HEK293T (cell line): ENCODE data around the gene CCNY.

ENCODE experiments used
- CTCF ChIA-PET: fragments of 350-600 bp; formaldehyde crosslinking; extraction: SDS; loops from one replicate; lab custom pipeline; 2021; ENCODE audit warnings: antibody characterized with exemption, inconsistent platforms; lab: Yijun Ruan, JAX
- POLR2A ChIA-PET: fragments of 350-600 bp; formaldehyde crosslinking; extraction: SDS; loops from one replicate; lab custom pipeline; 2020; ENCODE audit warnings: antibody characterized with exemption, inconsistent platforms; lab: Yijun Ruan, JAX
- DNase-seq: peaks from one replicate; pipeline ENCODE4 v3.0.0; 2012; ENCODE audit warnings: mixed read lengths; ENCODE audit errors: extremely low spot score
- ARNT ChIP-seq: fragments of 450-650 bp; IDR thresholded peaks from 2 replicates; pipeline ENCODE4 v1.6.1; 2017; ENCODE audit warnings: mild to moderate bottlenecking
- BHLHE40 ChIP-seq: fragments of 450-650 bp; IDR thresholded peaks from 2 replicates; pipeline ENCODE4 v1.6.1; 2016; ENCODE audit warnings: mild to moderate bottlenecking, moderate library complexity, borderline replicate concordance
- CTBP1 ChIP-seq: fragments of 450-650 bp; IDR thresholded peaks from 2 replicates; pipeline ENCODE4 v1.6.1; 2016; ENCODE audit warnings: borderline replicate concordance
- ELF4 ChIP-seq: fragments of 450-650 bp; IDR thresholded peaks from 2 replicates; pipeline ENCODE4 v1.6.1; 2017; ENCODE audit warnings: antibody characterized with exemption
- FOXA1 ChIP-seq: fragments of 450-650 bp; IDR thresholded peaks from 2 replicates; pipeline ENCODE4 v1.6.1; 2016; ENCODE audit warnings: mild to moderate bottlenecking
- FOXK2 ChIP-seq: fragments of 450-650 bp; IDR thresholded peaks from 2 replicates; pipeline ENCODE4 v1.6.1; 2016; ENCODE audit warnings: mild to moderate bottlenecking
- FOXM1 ChIP-seq: fragments of 450-650 bp; IDR thresholded peaks from 2 replicates; pipeline ENCODE4 v1.6.1; 2017; ENCODE audit warnings: mild to moderate bottlenecking, borderline replicate concordance
- HDGF ChIP-seq: fragments of 450-650 bp; IDR thresholded peaks from 2 replicates; pipeline ENCODE4 v1.6.1; 2017; ENCODE audit warnings: antibody characterized with exemption, borderline replicate concordance
- L3MBTL2 ChIP-seq: fragments of 450-650 bp; conservative IDR thresholded peaks from 2 replicates; pipeline ENCODE4 v1.6.1; 2016; ENCODE audit warnings: mild to moderate bottlenecking
- LEF1 ChIP-seq: fragments of 450-650 bp; IDR thresholded peaks from 2 replicates; pipeline ENCODE4 v1.6.1; 2017; ENCODE audit warnings: mild to moderate bottlenecking, borderline replicate concordance
- NFRKB ChIP-seq: fragments of 450-650 bp; IDR thresholded peaks from 2 replicates; pipeline ENCODE4 v1.6.1; 2016; ENCODE audit warnings: mild to moderate bottlenecking, moderate library complexity
- SP1 ChIP-seq: fragments of 450-650 bp; IDR thresholded peaks from 2 replicates; pipeline ENCODE4 v1.6.1; 2017
- SUZ12 ChIP-seq: fragments of 450-650 bp; IDR thresholded peaks from 2 replicates; pipeline ENCODE4 v1.6.1; 2016; ENCODE audit warnings: mild to moderate bottlenecking
- TARDBP ChIP-seq: fragments of 450-650 bp; IDR thresholded peaks from 2 replicates; pipeline ENCODE4 v1.6.1; 2016
- ZNF384 ChIP-seq: fragments of 450-650 bp; IDR thresholded peaks from 2 replicates; pipeline ENCODE4 v1.6.1; 2016
- TF ChIP-seq, protein P1 (sequence below): fragments of 450-650 bp; IDR thresholded peaks from 2 replicates; pipeline ENCODE4 v1.6.1; 2016

The CCNY gene

GRCh38 chr10:35577926-35578617, 241.8 kb downstream of the CCNY start:
- DNase-seq, result no peak
- no peak for TF ChIP-seq ELF4
- TF ChIP-seq SP1, result no peak
- TF ChIP-seq L3MBTL2, result no peak
- no peak for TF ChIP-seq FOXK2
- TF ChIP-seq, protein P1, sequence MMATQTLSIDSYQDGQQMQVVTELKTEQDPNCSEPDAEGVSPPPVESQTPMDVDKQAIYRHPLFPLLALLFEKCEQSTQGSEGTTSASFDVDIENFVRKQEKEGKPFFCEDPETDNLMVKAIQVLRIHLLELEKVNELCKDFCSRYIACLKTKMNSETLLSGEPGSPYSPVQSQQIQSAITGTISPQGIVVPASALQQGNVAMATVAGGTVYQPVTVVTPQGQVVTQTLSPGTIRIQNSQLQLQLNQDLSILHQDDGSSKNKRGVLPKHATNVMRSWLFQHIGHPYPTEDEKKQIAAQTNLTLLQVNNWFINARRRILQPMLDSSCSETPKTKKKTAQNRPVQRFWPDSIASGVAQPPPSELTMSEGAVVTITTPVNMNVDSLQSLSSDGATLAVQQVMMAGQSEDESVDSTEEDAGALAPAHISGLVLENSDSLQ, result no peak
- TF ChIP-seq SUZ12, result no peak
- no peak for TF ChIP-seq CTBP1
- TF ChIP-seq ZNF384, result no peak
- no peak for TF ChIP-seq FOXA1
- TF ChIP-seq ARNT, result no peak
- TF ChIP-seq BHLHE40, result no peak
- TF ChIP-seq FOXM1, result no peak
- TF ChIP-seq TARDBP, result no peak
- no peak for TF ChIP-seq LEF1
- no peak for TF ChIP-seq NFRKB
- no peak for TF ChIP-seq HDGF
- ChIA-PET CTCF (no interaction called here), POLR2A (no interaction called here)

- ChIA-PET CTCF (no interaction called here), POLR2A (no interaction called here)
- no peak for TF ChIP-seq L3MBTL2
- no peak for TF ChIP-seq HDGF
- TF ChIP-seq FOXK2, result no peak
- TF ChIP-seq TARDBP, result no peak
- no peak for TF ChIP-seq ZNF384
- TF ChIP-seq CTBP1, result no peak
- TF ChIP-seq, protein P1, result no peak
- no peak for TF ChIP-seq SUZ12
- no peak for TF ChIP-seq ELF4
- no peak for TF ChIP-seq SP1
- TF ChIP-seq FOXM1, result no peak
- TF ChIP-seq ARNT, result no peak
- TF ChIP-seq NFRKB, result no peak
- TF ChIP-seq FOXA1, result no peak
- no peak for TF ChIP-seq BHLHE40
- TF ChIP-seq LEF1, result no peak
- DNase-seq, result no peak
Observed at GRCh38 chr10:35578618-35578956, 242.3 kb downstream of the CCNY start.

DNA sequence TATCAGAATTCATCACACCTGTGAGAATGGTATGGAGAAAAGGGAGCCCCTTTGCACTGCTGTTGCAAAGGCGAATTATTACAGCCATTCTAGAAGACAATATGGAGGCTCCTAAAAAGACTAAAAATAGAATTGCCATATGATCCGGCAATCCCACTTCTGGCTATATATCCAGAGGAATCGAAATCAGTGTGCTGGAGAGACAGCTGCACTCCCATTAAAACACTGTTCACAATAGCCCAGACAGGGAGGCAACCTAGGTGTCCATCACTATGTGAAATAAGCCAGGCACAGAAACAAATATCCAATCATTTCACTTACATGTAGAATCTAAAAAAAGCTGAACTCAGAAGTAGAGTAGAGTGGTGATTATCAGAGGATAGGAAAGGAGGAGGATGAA, 242.8 kb downstream of the CCNY start:
- no peak for TF ChIP-seq ZNF384
- no peak for TF ChIP-seq NFRKB
- ChIA-PET CTCF (no interaction called here), POLR2A (no interaction called here)
- DNase-seq, result no peak

GRCh38 chr10:35579726-35580422, 243.6 kb downstream of the CCNY start:
- POLR2A ChIA-PET, result interaction anchor here (0.5 kb wide), 1 partner anchor 328 kb away, joined by 3 read pairs; no protein-coding TSS in a partner anchor
- DNase-seq, result no peak
- CTCF ChIA-PET, result no interaction called here
- TF ChIP-seq NFRKB, result no peak
- TF ChIP-seq ELF4, result no peak
- TF ChIP-seq FOXK2, result no peak
- TF ChIP-seq ARNT, result no peak
- no peak for TF ChIP-seq SP1
- TF ChIP-seq BHLHE40, result no peak
- no peak for TF ChIP-seq FOXM1
- no peak for TF ChIP-seq SUZ12

- no peak for DNase-seq
- ChIA-PET CTCF (no interaction called here), POLR2A (interaction anchor here (0.5 kb wide), 1 partner anchor 327 kb away, joined by 3 read pairs; no protein-coding TSS in a partner anchor)
- no peak for TF ChIP-seq ZNF384
- TF ChIP-seq ARNT, result no peak
- no peak for TF ChIP-seq HDGF
- no peak for TF ChIP-seq FOXK2
- TF ChIP-seq ELF4, result no peak
- no peak for TF ChIP-seq NFRKB
- TF ChIP-seq SP1, result no peak
- TF ChIP-seq L3MBTL2, result no peak
- TF ChIP-seq FOXA1, result no peak
Observed at GRCh38 chr10:35580423-35580770, 244.1 kb downstream of the CCNY start.

DNA sequence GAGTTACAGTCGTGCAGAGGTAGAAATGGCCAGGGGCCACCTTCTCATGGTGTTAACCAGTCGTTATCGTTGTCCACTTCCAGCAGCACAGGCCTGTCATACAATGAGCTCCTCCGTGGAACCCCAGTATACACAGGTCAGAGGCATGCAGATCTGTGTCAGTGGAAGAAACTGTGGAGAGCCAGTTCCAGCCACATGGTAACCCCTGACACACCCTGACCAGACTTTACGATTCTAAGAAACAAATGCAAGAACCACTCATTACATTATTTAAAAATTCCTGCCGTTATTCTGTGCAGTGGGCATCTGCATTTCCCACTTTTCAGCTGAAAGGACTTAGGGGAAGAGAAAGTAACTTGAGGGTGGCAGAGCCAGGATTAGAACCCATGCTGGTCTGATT, 245.3 kb downstream of the CCNY start:
- ChIA-PET CTCF (no interaction called here), POLR2A (no interaction called here)
- no peak for DNase-seq
- TF ChIP-seq NFRKB, result no peak
- no peak for TF ChIP-seq L3MBTL2
- no peak for TF ChIP-seq CTBP1
- no peak for TF ChIP-seq ZNF384
- no peak for TF ChIP-seq SP1
- TF ChIP-seq FOXA1, result no peak
- TF ChIP-seq TARDBP, result no peak
- TF ChIP-seq HDGF, result no peak
- no peak for TF ChIP-seq LEF1
- TF ChIP-seq, protein P1, result no peak
